Chondrocyte (in vitro differentiated cells): ENCODE measurements around the gene TSPAN3. TPM values are rescaled to one million over a fixed set of nuclear protein-coding genes. Genes with fewer than 3 reads are reported as not detected.

Experiments
- DNase-seq: peaks from one replicate; pipeline ENCODE4 v3.0.0; 2021; ENCODE audit warnings: mixed read lengths, low spot score
- H3K27ac Mint-ChIP-seq: one replicate; pipeline ENCODE4 v1.8.0; 2021; ENCODE audit warnings: mild to moderate bottlenecking, moderate library complexity, mixed read lengths; ENCODE audit not compliant: unreplicated experiment
- H3K27me3 Mint-ChIP-seq: 2 replicates; pipeline ENCODE4 v1.8.0; 2021; ENCODE audit warnings: low read depth, mixed read lengths
- H3K36me3 Mint-ChIP-seq: 2 replicates; pipeline ENCODE4 v1.8.0; 2021; ENCODE audit warnings: low read depth, mixed read lengths
- H3K4me1 Mint-ChIP-seq: 2 replicates; pipeline ENCODE4 v1.8.0; 2021; ENCODE audit warnings: low read depth, mild to moderate bottlenecking, mixed read lengths
- H3K4me3 Mint-ChIP-seq: one replicate; pipeline ENCODE4 v1.8.0; 2021; ENCODE audit warnings: mild to moderate bottlenecking, moderate library complexity, mixed read lengths; ENCODE audit not compliant: unreplicated experiment
- H3K9me3 Mint-ChIP-seq: 2 replicates; pipeline ENCODE4 v1.8.0; 2021; ENCODE audit warnings: low read depth, mixed read lengths
- total RNA-seq: library from RNA; stranded (reverse); gene quantifications from 3 replicates; pipeline ENCODE4 v1.2.1, GENCODE V29; 2021
- TF ChIP-seq, protein P1 (sequence below): fragments of 200-600 bp; sonication (generic); IDR thresholded peaks from 2 replicates; pipeline ENCODE4 v1.5.0; 2021; ENCODE audit warnings: antibody characterized with exemption, mild to moderate bottlenecking, moderate library complexity

TSPAN3 gene
- total RNA-seq, 1 donor from 2014 or later, result 250 TPM

DNA sequence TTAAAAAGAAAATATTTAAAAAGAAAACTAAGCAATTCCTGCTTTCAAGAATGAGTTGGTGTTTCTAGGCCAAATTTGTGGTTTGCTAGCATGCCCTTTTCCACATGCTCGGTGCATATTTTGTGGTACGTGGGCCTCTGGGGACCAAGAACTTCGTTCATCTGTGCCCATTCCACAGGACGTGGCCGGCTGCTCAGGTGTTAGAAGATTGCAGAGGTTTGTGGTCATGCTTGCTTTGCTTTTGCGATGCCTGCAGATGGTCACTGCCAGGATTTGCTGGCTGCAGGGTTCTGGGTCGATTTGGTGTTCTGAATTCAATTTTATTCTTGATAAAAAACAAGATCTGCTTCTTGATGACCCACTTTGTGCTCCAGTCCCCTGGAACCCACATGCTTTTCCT is 68.5 kb downstream of the TSPAN3 start:
- DNase-seq, result peak; percentile 17
- H3K4me3 Mint-ChIP-seq, result no peak overlapping the region
- peaks cover 3% of the 10 kb centered on the region for H3K4me1 Mint-ChIP-seq
- peaks cover 9% of the 10 kb centered on the region for H3K27me3 Mint-ChIP-seq
- TF ChIP-seq, protein P1, sequence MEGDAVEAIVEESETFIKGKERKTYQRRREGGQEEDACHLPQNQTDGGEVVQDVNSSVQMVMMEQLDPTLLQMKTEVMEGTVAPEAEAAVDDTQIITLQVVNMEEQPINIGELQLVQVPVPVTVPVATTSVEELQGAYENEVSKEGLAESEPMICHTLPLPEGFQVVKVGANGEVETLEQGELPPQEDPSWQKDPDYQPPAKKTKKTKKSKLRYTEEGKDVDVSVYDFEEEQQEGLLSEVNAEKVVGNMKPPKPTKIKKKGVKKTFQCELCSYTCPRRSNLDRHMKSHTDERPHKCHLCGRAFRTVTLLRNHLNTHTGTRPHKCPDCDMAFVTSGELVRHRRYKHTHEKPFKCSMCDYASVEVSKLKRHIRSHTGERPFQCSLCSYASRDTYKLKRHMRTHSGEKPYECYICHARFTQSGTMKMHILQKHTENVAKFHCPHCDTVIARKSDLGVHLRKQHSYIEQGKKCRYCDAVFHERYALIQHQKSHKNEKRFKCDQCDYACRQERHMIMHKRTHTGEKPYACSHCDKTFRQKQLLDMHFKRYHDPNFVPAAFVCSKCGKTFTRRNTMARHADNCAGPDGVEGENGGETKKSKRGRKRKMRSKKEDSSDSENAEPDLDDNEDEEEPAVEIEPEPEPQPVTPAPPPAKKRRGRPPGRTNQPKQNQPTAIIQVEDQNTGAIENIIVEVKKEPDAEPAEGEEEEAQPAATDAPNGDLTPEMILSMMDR, result no peak
- peaks cover 3% of the 10 kb centered on the region for H3K36me3 Mint-ChIP-seq
- no peak overlapping the region for H3K27ac Mint-ChIP-seq
- peaks cover 3% of the 10 kb centered on the region for H3K9me3 Mint-ChIP-seq

DNA sequence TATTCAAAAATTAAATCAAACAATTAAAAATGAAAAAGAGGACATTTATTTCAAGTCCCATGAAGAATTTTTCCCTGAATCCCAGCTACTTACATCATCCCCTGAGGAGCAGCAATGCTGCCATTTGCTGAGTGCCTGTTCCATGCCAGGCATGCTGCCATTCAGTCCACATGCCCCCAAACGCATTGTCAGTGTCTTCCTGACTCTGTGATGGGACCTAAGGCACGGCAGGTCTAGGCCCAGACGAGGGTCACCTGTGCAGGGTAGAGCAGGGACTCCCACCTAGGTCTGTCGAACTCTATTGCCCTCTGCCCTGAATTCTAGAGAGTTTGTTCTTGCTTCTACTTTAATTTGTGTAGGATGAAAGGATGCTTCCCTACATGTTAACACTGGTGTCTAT is 68.9 kb downstream of the TSPAN3 start:
- Mint-ChIP-seq H3K4me1 (peaks cover 3% of the 10 kb centered on the region), H3K27me3 (peaks cover 9% of the 10 kb centered on the region), H3K9me3 (peaks cover 3% of the 10 kb centered on the region), H3K27ac (no peak overlapping the region), H3K4me3 (no peak overlapping the region), H3K36me3 (peaks cover 3% of the 10 kb centered on the region)
- peak; percentile 42 for DNase-seq
- TF ChIP-seq, protein P1, result no peak

DNA sequence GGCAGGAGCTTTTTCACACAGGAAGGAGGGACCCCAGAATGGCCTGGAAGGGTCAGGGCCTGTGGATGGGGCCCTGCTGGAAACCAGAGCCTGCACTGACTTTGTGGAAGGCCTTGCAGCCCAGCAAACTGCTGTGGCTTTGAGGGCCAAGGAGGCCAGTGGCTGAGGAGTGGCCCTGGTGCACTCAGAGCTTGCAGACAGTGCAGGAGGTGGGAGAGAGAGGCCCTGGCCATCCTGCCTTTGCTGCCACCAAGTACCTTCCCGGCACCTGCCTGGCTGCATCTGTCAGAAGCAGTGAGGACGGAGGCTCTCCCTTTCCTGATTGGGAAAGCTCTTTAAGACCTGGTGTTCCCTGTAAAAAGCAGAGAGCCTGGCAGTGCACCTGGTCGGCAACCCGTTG is 69.6 kb downstream of the TSPAN3 start:
- Mint-ChIP-seq H3K4me1 (peaks cover 3% of the 10 kb centered on the region), H3K9me3 (peaks cover 3% of the 10 kb centered on the region), H3K27me3 (peaks cover 9% of the 10 kb centered on the region), H3K36me3 (peaks cover 3% of the 10 kb centered on the region), H3K27ac (no peak overlapping the region), H3K4me3 (no peak overlapping the region)
- TF ChIP-seq, protein P1, result no peak
- peak; percentile 51 for DNase-seq

DNA sequence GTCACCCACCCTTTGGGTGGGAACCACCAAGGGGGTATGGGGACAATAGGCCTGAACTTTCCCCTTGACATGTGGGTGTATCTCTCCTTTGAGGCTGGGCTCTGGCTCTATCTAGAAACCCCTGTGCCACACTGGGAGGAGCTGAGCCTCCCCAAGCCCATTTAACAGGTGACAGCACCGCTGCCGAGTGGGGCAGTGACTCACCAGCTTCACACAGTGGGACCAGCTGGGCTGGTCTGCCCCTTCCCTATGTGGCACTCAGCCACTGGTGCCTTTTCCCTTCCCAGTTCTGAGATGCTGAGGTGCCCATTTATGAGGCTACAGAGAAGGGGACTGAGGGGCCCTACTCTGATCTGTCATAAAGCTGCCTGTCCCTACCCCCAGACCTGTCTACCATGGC is 70.9 kb downstream of the TSPAN3 start:
- peak; percentile 62 for DNase-seq
- Mint-ChIP-seq H3K9me3 (no peaks in the 10 kb centered on the region), H3K4me1 (peaks cover 3% of the 10 kb centered on the region), H3K4me3 (no peak overlapping the region), H3K27me3 (peaks cover 5% of the 10 kb centered on the region), H3K27ac (no peak overlapping the region), H3K36me3 (peaks cover 3% of the 10 kb centered on the region)
- TF ChIP-seq, protein P1, result no peak

DNA sequence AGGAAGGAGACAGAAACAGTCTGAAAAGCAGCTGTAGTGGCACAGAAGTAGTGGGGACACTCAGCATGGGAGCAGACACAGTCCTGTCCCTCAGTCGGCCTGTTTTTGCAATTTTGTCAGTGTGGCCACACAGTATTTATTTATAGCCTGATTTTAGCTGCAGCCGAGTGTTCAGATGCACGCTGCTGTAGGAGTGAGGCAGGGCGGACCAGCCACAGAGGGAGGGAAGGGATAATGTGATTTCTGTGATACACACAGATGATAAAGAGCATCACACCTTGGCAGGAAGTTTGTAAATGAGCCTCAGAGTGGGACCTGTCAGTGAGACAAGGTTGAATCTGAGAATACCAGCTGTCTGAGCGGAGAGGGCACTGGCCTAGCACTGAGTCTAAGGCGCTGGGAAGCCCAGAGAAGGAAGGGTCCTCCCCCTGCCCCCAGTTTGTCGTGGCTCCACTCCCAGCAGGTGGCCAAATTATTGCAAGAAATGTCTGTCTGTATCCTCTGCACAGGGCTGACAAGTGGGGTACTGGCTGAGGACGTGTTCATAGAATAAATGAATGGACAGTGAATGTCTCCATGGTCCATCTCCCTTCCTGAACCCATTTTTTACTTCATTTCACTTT is 72.1 kb downstream of the TSPAN3 start:
- TF ChIP-seq, protein P1, result no peak
- H3K36me3 Mint-ChIP-seq, result no peaks in the 10 kb centered on the region

More for the DNA sequence above, 72.1 kb downstream of the TSPAN3 start:
- no peaks in the 10 kb centered on the region for H3K27me3 Mint-ChIP-seq
- no peak overlapping the region for H3K27ac Mint-ChIP-seq
- DNase-seq, result peak; percentile 27
- peaks cover 3% of the 10 kb centered on the region for H3K4me1 Mint-ChIP-seq
- no peak overlapping the region for H3K4me3 Mint-ChIP-seq
- no peaks in the 10 kb centered on the region for H3K9me3 Mint-ChIP-seq
